ENCODE data around the gene PLCD3.
A peak's percentile ranks its signal among the peaks of the same experiment; 100 is the strongest.
"Not testable (repeated sequence)": the region's sequence is repeated elsewhere in the genome, so short reads cannot be mapped to it uniquely, and the experiment has no call there.

The PLCD3 gene

GRCh38 chr17:45132572-45133463 is 503 bp upstream of the PLCD3 start:
- H2AFZ ChIP-seq (ENCODE audit: low read depth, low read length): peak overlapping the region; percentile 93
- no peaks in the 10 kb centered on the region for H3K9me3 ChIP-seq (ENCODE audit: low read length)
- H3K36me3 ChIP-seq (ENCODE audit: insufficient read depth, low read length): no peaks in the 10 kb centered on the region
- peaks cover 27% of the 10 kb centered on the region for H3K4me1 ChIP-seq (ENCODE audit: insufficient read depth, low read length)
- no peaks in the 10 kb centered on the region for H3K27me3 ChIP-seq (ENCODE audit: insufficient read depth, low read length)
- H3K4me3 ChIP-seq (ENCODE audit: low read length): peak overlapping the region; percentile 68

GRCh38 chr17:45131616-45132319 is 547 bp downstream of the PLCD3 start:
- Histone ChIP-seq H3K9me3 (ENCODE audit: low read length) (no peaks in the 10 kb centered on the region), H3K4me1 (ENCODE audit: insufficient read depth, low read length) (peaks cover 36% of the 10 kb centered on the region), H3K36me3 (ENCODE audit: insufficient read depth, low read length) (no peaks in the 10 kb centered on the region), H3K27me3 (ENCODE audit: insufficient read depth, low read length) (no peaks in the 10 kb centered on the region), H2AFZ (ENCODE audit: low read depth, low read length) (peak overlapping the region; percentile 92), H3K4me3 (ENCODE audit: low read length) (peak overlapping the region; percentile 68)

DNA sequence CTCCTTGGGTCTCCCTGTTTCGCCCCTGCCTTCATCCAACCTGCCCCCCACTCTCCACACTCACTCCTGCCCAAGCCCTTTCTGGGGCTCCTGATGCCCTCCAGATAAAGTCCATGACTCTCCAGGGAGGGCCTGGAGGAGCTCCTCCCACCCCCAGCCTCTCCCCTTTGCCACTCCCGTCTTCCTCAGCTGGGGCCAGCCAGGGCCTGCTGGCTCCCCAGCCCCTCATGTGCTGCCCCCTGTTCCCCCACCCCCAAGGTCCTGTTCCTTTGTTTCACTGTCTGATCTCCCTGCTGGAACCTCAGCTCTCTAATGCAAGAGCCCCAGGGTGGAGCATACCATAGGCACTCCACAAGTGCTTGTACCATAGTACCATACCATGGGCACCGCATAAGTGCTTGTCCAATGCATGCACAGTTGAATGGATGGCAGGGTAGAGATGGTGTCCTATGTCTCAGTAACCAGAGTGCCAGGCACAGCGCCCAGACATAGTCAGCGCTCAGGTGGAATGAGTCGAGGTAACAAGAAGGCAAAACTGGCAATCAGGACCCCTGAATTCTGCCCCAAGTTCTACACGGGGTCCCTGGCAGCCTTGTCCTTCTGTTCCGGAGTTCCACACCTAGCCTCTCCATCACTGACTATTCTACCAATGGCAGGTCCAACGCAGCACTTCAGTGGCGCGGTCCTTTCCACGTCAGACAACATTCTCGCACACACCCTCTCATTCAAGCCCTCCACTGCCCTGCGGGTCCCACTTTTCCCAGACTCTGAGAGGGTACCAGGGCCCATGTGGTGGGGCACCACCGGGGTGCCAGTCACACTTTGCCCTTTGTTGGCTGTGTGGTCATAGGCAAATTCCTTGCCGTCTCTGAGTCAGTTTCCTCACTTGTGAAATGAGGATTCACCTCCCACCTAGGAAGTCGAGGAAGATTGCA is 1.4 kb downstream of the PLCD3 start:
- no peak overlapping the region for H3K4me3 ChIP-seq (ENCODE audit: low read length)
- no peak overlapping the region for H2AFZ ChIP-seq (ENCODE audit: low read depth, low read length)
- H3K9me3 ChIP-seq (ENCODE audit: low read length): no peaks in the 10 kb centered on the region
- H3K27me3 ChIP-seq (ENCODE audit: insufficient read depth, low read length): no peaks in the 10 kb centered on the region
- H3K36me3 ChIP-seq (ENCODE audit: insufficient read depth, low read length): no peaks in the 10 kb centered on the region
- H3K4me1 ChIP-seq (ENCODE audit: insufficient read depth, low read length): peaks cover 29% of the 10 kb centered on the region

DNA sequence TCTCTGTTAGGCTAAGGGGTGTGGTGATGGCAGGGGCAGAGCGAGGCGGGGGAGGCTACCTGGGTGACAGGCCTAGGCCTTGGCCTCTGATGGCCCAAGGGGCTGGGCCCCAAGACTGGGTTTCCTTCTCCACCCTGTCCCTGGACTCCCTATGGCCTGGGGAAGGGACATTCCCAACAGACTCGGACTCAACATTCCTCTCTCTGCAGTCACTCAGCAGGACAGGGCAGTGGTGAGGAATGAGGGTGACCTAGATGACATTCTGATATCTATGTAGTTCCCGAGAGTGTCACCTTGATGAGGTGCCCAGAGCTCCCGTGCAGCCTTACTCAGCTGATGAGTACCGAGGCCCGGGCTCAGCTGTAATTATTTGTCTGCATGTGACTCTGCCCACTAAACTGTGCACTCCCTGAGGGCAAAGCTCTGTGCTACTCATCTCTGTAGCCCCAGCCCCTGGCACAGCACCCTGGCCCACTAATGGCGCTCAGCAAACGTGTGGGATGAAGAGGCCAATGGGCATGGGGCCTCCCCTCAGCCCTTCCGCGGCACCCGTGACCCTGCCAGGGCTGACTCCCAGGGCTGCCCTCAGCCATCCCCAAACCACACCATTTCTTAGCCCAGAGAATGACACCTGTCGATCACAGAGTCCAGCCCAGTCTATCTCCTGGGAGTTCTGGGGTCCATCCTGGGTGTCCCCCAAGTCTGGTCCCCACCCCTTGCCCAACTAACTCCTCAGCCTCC is 2.2 kb downstream of the PLCD3 start:
- H3K4me3 ChIP-seq (ENCODE audit: low read length): no peak overlapping the region
- no peaks in the 10 kb centered on the region for H3K36me3 ChIP-seq (ENCODE audit: insufficient read depth, low read length)
- H3K9me3 ChIP-seq (ENCODE audit: low read length): no peaks in the 10 kb centered on the region
- H3K27me3 ChIP-seq (ENCODE audit: insufficient read depth, low read length): no peaks in the 10 kb centered on the region
- H3K4me1 ChIP-seq (ENCODE audit: insufficient read depth, low read length): peaks cover 26% of the 10 kb centered on the region
- no peak overlapping the region for H2AFZ ChIP-seq (ENCODE audit: low read depth, low read length)

DNA sequence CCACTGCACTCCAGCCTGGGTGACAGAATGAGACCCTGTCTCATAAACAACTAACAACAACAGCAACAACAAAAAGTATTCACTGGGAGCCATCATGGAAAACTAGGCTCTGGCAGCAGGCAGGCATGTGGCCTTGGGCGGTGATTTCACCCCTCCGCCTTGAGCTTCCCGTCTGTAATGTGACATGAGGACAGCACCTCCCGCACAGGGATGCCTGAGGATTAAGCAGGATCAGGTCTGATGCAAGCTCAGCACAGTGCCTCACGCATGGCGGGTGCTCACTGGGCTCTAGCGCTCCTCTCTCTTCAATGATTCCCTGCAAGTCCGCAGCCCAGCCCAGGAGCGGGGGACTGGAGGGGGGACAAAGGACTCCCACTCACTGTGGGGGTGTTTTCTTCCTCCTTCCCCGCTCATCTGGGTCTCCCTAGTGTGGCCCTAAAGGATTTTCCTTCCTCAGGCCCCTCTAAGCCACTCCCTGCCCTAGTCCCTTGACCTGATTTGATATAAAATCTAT is 2.8 kb downstream of the PLCD3 start:
- Histone ChIP-seq H3K4me3 (ENCODE audit: low read length) (no peak overlapping the region), H3K4me1 (ENCODE audit: insufficient read depth, low read length) (peaks cover 26% of the 10 kb centered on the region), H3K9me3 (ENCODE audit: low read length) (no peaks in the 10 kb centered on the region), H3K27me3 (ENCODE audit: insufficient read depth, low read length) (no peaks in the 10 kb centered on the region), H3K36me3 (ENCODE audit: insufficient read depth, low read length) (no peaks in the 10 kb centered on the region), H2AFZ (ENCODE audit: low read depth, low read length) (no peak overlapping the region)

DNA sequence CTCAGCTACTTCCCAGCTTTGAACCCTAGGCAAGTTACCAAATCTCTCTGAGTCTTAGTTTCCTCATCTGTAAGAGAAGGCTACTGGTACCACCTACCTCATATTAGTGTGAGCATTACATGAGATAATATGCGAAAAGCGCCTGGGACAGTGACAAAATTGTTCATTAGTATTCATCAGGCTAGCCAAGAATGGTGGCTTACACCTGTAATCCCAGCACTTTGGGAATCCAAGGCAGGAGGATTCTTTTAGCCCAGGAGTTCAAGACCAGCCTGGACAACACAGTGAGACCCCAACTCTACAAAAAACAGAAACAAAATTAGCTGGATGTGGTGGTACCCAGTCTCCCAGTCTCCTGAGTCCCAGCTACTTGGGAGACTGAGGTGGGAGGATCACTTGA is 3.3 kb downstream of the PLCD3 start:
- H3K4me1 ChIP-seq (ENCODE audit: insufficient read depth, low read length): peaks cover 30% of the 10 kb centered on the region

GRCh38 chr17:45128331-45128730 is 4.0 kb downstream of the PLCD3 start:
- H3K9me3 ChIP-seq (ENCODE audit: low read length): no peaks in the 10 kb centered on the region
- peaks cover 30% of the 10 kb centered on the region for H3K4me1 ChIP-seq (ENCODE audit: insufficient read depth, low read length)
- H3K36me3 ChIP-seq (ENCODE audit: insufficient read depth, low read length): no peaks in the 10 kb centered on the region
- H3K4me3 ChIP-seq (ENCODE audit: low read length): no peak overlapping the region
- no peaks in the 10 kb centered on the region for H3K27me3 ChIP-seq (ENCODE audit: insufficient read depth, low read length)
- H2AFZ ChIP-seq (ENCODE audit: low read depth, low read length): no peak overlapping the region

More for the DNA sequence above, 3.3 kb downstream of the PLCD3 start:
- Histone ChIP-seq H2AFZ (ENCODE audit: low read depth, low read length) (no peak overlapping the region), H3K9me3 (ENCODE audit: low read length) (no peaks in the 10 kb centered on the region), H3K36me3 (ENCODE audit: insufficient read depth, low read length) (no peaks in the 10 kb centered on the region), H3K4me3 (ENCODE audit: low read length) (no peak overlapping the region), H3K27me3 (ENCODE audit: insufficient read depth, low read length) (no peaks in the 10 kb centered on the region)

GRCh38 chr17:45127548-45128300 is 4.6 kb downstream of the PLCD3 start:
- H3K4me1 ChIP-seq (ENCODE audit: insufficient read depth, low read length): peaks cover 26% of the 10 kb centered on the region
- H3K4me3 ChIP-seq (ENCODE audit: low read length): no peak overlapping the region
- no peaks in the 10 kb centered on the region for H3K9me3 ChIP-seq (ENCODE audit: low read length)
- H3K36me3 ChIP-seq (ENCODE audit: insufficient read depth, low read length): no peaks in the 10 kb centered on the region
- H2AFZ ChIP-seq (ENCODE audit: low read depth, low read length): no peak overlapping the region
- no peaks in the 10 kb centered on the region for H3K27me3 ChIP-seq (ENCODE audit: insufficient read depth, low read length)

- H3K4me1 ChIP-seq (ENCODE audit: insufficient read depth, low read length): peaks cover 26% of the 10 kb centered on the region
- no peaks in the 10 kb centered on the region for H3K9me3 ChIP-seq (ENCODE audit: low read length)
- H3K4me3 ChIP-seq (ENCODE audit: low read length): no peak overlapping the region
- no peak overlapping the region for H2AFZ ChIP-seq (ENCODE audit: low read depth, low read length)
- H3K27me3 ChIP-seq (ENCODE audit: insufficient read depth, low read length): no peaks in the 10 kb centered on the region
- H3K36me3 ChIP-seq (ENCODE audit: insufficient read depth, low read length): no peaks in the 10 kb centered on the region
Observed at GRCh38 chr17:45127207-45127547, 5.1 kb downstream of the PLCD3 start.

GRCh38 chr17:45125509-45125908 is 6.8 kb downstream of the PLCD3 start:
- Histone ChIP-seq H3K27me3 (ENCODE audit: insufficient read depth, low read length) (no peaks in the 10 kb centered on the region), H3K4me3 (ENCODE audit: low read length) (no peak overlapping the region), H2AFZ (ENCODE audit: low read depth, low read length) (no peak overlapping the region), H3K9me3 (ENCODE audit: low read length) (no peaks in the 10 kb centered on the region), H3K36me3 (ENCODE audit: insufficient read depth, low read length) (no peaks in the 10 kb centered on the region), H3K4me1 (ENCODE audit: insufficient read depth, low read length) (peaks cover 26% of the 10 kb centered on the region)

- not testable (repeated sequence) for H3K4me3 ChIP-seq (ENCODE audit: low read length); H3K9me3 ChIP-seq (ENCODE audit: low read length); H3K36me3 ChIP-seq (ENCODE audit: insufficient read depth, low read length); H3K27me3 ChIP-seq (ENCODE audit: insufficient read depth, low read length); H2AFZ ChIP-seq (ENCODE audit: low read depth, low read length)
- peaks cover 26% of the 10 kb centered on the region for H3K4me1 ChIP-seq (ENCODE audit: insufficient read depth, low read length)
Observed at GRCh38 chr17:45124797-45125122, 7.6 kb downstream of the PLCD3 start.

Measured in neuron (in vitro differentiated cells).